H9 (cell line): ENCODE results near the gene CDYL2. TPM values are rescaled to one million over a fixed set of nuclear protein-coding genes. Genes with fewer than 3 reads are reported as not detected.

Experiments
- DNase-seq: peaks from one replicate; pipeline ENCODE4 v3.0.0-alpha.2; 2017
- H2AFZ ChIP-seq: one replicate; pipeline ENCODE4 v1.6.1; 2013; ENCODE audit warnings: mild to moderate bottlenecking, low read length, control low read depth, moderate library complexity
- H2AK5ac ChIP-seq: 2 replicates; pipeline ENCODE4 v1.6.1; 2013; ENCODE audit warnings: low read length, control low read depth, mixed read lengths; ENCODE audit not compliant: insufficient read length
- H2BK120ac ChIP-seq: one replicate; pipeline ENCODE4 v1.6.1; 2013; ENCODE audit warnings: low read depth, mild to moderate bottlenecking, low read length, control low read depth, inconsistent platforms; ENCODE audit not compliant: poor library complexity, severe bottlenecking
- H2BK12ac ChIP-seq: 2 replicates; pipeline ENCODE4 v1.6.1; 2013; ENCODE audit warnings: low read length, control low read depth, mixed read lengths, low read depth; ENCODE audit not compliant: insufficient read length
- H2BK15ac ChIP-seq: 2 replicates; pipeline ENCODE4 v1.6.1; 2013; ENCODE audit warnings: low read depth, low read length, control low read depth
- H2BK20ac ChIP-seq: one replicate; pipeline ENCODE4 v1.6.1; 2013; ENCODE audit warnings: low read depth, mild to moderate bottlenecking, low read length, control low read depth, inconsistent platforms; ENCODE audit not compliant: poor library complexity, severe bottlenecking
- H2BK5ac ChIP-seq: 2 replicates; pipeline ENCODE4 v1.6.1; 2013; ENCODE audit warnings: low read length, control low read depth, mixed read lengths; ENCODE audit not compliant: insufficient read length
- H3K14ac ChIP-seq: 2 replicates; pipeline ENCODE4 v1.6.1; 2013; ENCODE audit warnings: low read length, control low read depth; ENCODE audit not compliant: insufficient read depth
- H3K18ac ChIP-seq: 2 replicates; pipeline ENCODE4 v1.6.1; 2013; ENCODE audit warnings: low read depth, mild to moderate bottlenecking, mixed read lengths, low read length, control low read depth; ENCODE audit not compliant: insufficient read length
- H3K23ac ChIP-seq: 2 replicates; pipeline ENCODE4 v1.6.1; 2013; ENCODE audit warnings: low read length, control low read depth, mixed read lengths, low read depth; ENCODE audit not compliant: insufficient read length
- H3K23me2 ChIP-seq: 2 replicates; pipeline ENCODE4 v1.6.1; 2013; ENCODE audit warnings: low read depth, mild to moderate bottlenecking, mixed read lengths, low read length, control low read depth; ENCODE audit not compliant: insufficient read length, poor library complexity, severe bottlenecking
- H3K27ac ChIP-seq: 2 replicates; pipeline ENCODE4 v1.5.1; 2013; ENCODE audit warnings: low read length, control low read depth, mixed read lengths, low read depth; ENCODE audit not compliant: insufficient read length
- H3K27me3 ChIP-seq: 2 replicates; pipeline ENCODE4 v1.6.1; 2013; ENCODE audit warnings: low read length, control low read depth, inconsistent platforms; ENCODE audit not compliant: insufficient read depth
- H3K4ac ChIP-seq: 2 replicates; pipeline ENCODE4 v1.6.1; 2013; ENCODE audit warnings: low read depth, mild to moderate bottlenecking, control low read depth, inconsistent platforms, low read length, moderate library complexity
- H3K4me1 ChIP-seq: 2 replicates; pipeline ENCODE4 v1.6.1; 2013; ENCODE audit warnings: low read length, control low read depth, inconsistent platforms; ENCODE audit not compliant: insufficient read depth
- H3K4me2 ChIP-seq: 2 replicates; pipeline ENCODE4 v1.6.1; 2013; ENCODE audit warnings: low read length, control low read depth, mixed read lengths; ENCODE audit not compliant: insufficient read length, insufficient read depth
- H3K56ac ChIP-seq: 2 replicates; pipeline ENCODE4 v1.6.1; 2013; ENCODE audit warnings: low read depth, mild to moderate bottlenecking, mixed read lengths, low read length, control low read depth; ENCODE audit not compliant: insufficient read length
- H3K79me1 ChIP-seq: 2 replicates; pipeline ENCODE4 v1.6.1; 2013; ENCODE audit warnings: low read depth, mild to moderate bottlenecking, moderate library complexity, low read length, control low read depth, inconsistent platforms; ENCODE audit not compliant: insufficient read depth, poor library complexity, severe bottlenecking
- H3K79me2 ChIP-seq: 2 replicates; pipeline ENCODE4 v1.6.1; 2013; ENCODE audit warnings: low read length, control low read depth, inconsistent platforms; ENCODE audit not compliant: insufficient read depth
- H3K9ac ChIP-seq: 2 replicates; pipeline ENCODE4 v1.6.1; 2013; ENCODE audit warnings: low read length, control low read depth, mixed read lengths; ENCODE audit not compliant: insufficient read length; ENCODE audit errors: extremely low read depth
- H3K9me3 ChIP-seq: one replicate; pipeline ENCODE4 v1.6.1; 2013; ENCODE audit warnings: low read depth, low read length, inconsistent platforms; ENCODE audit not compliant: control insufficient read depth
- H3T11ph ChIP-seq: one replicate; pipeline ENCODE4 v1.6.1; 2013; ENCODE audit warnings: mild to moderate bottlenecking, low read length, control low read depth, inconsistent platforms
- H4K20me1 ChIP-seq: one replicate; pipeline ENCODE4 v1.6.1; 2013; ENCODE audit not compliant: control insufficient read depth, insufficient read length, insufficient read depth
- H4K5ac ChIP-seq: 2 replicates; pipeline ENCODE4 v1.6.1; 2013; ENCODE audit warnings: low read depth, mild to moderate bottlenecking, mixed read lengths, low read length, control low read depth; ENCODE audit not compliant: insufficient read length
- H4K8ac ChIP-seq: replicated peaks from 2 replicates; pipeline ENCODE4 v1.6.1; 2013; ENCODE audit warnings: low read length, control low read depth, mixed read lengths, low read depth; ENCODE audit not compliant: insufficient read length
- H4K91ac ChIP-seq: 2 replicates; pipeline ENCODE4 v1.6.1; 2013; ENCODE audit warnings: low read depth, mild to moderate bottlenecking, moderate library complexity, mixed read lengths, low read length, control low read depth; ENCODE audit not compliant: insufficient read length
- H3K27ac Mint-ChIP-seq, 3 experiments: 2 replicates in 2 of 3; 3 replicates in 1 of 3; pipeline ENCODE4 v1.8.0; 2020 to 2021; ENCODE audit warnings: mixed read lengths in 3 of 3, mild to moderate bottlenecking in 1 of 3, moderate library complexity in 1 of 3
- H3K27me3 Mint-ChIP-seq: 2 replicates; pipeline ENCODE4 v1.8.0; 2021; ENCODE audit warnings: low read depth, mild to moderate bottlenecking, moderate library complexity, mixed read lengths
- H3K36me3 Mint-ChIP-seq, 3 experiments: 2 replicates in 2 of 3; 3 replicates in 1 of 3; pipeline ENCODE4 v1.8.0; 2020 to 2021; ENCODE audit warnings: low read depth in 3 of 3, mixed read lengths in 3 of 3; ENCODE audit not compliant: insufficient read depth in 1 of 3
- H3K4me1 Mint-ChIP-seq, 2 experiments: 2 replicates each; pipeline ENCODE4 v1.8.0; 2020; ENCODE audit warnings: mixed read lengths in 2 of 2
- H3K4me3 Mint-ChIP-seq, 2 experiments: 2 replicates in 1 of 2; 3 replicates in 1 of 2; pipeline ENCODE4 v1.8.0; 2020 to 2021; ENCODE audit warnings: mild to moderate bottlenecking in 2 of 2, mixed read lengths in 2 of 2, moderate library complexity in 1 of 2
- H3K9me3 Mint-ChIP-seq, 2 experiments: 2 replicates in 1 of 2; 3 replicates in 1 of 2; pipeline ENCODE4 v1.8.0; 2020; ENCODE audit warnings: mild to moderate bottlenecking in 2 of 2, mixed read lengths in 2 of 2, moderate library complexity in 1 of 2
- CTCF ChIP-seq: fragments of 200-600 bp; sonication (generic); conservative IDR thresholded peaks from 3 replicates; pipeline ENCODE4 v1.8.0; 2021; ENCODE audit warnings: antibody characterized with exemption, mild to moderate bottlenecking
- WGBS: extraction: QIAGEN DNeasy Blood & Tissue Kit; methylation state at CpG from one replicate; pipeline ENCODE4 v1.1.7; 2013; ENCODE audit warnings: missing lambda C conversion rate, low lambda C conversion rate, mixed read lengths; ENCODE audit not compliant: insufficient read length; ENCODE audit errors: extremely low coverage; 5-methylcytosine and 5-hydroxymethylcytosine counted together
- total RNA-seq: library from RNA; stranded (reverse); gene quantifications from 2 replicates; pipeline ENCODE4 v1.2.1, GENCODE V29; 2021

The CDYL2 gene
- total RNA-seq, 1 experiment from 2014 or later, result 4.2 TPM

GRCh38 chr16:80552277-80552676 is 252.1 kb downstream of the CDYL2 start:
- Mint-ChIP-seq H3K9me3 (no peaks in the 10 kb centered on the region), H3K36me3 (no peaks in the 10 kb centered on the region), H3K4me1 (no peaks in the 10 kb centered on the region), H3K27me3 (peaks cover 11% of the 10 kb centered on the region), H3K4me3 (no peak overlapping the region), H3K27ac (no peak overlapping the region)
- Histone ChIP-seq H3K4me2 (no peak overlapping the region), H3K23ac (no peak overlapping the region), H2AFZ (no peak overlapping the region), H2AK5ac (no peak overlapping the region), H3K27me3 (no peaks in the 10 kb centered on the region), H3K4me1 (no peaks in the 10 kb centered on the region; the same call in 1 of the 2 replicates), H4K91ac (no peak overlapping the region), H3K27ac (no peak overlapping the region), H2BK15ac (no peak overlapping the region), H3K14ac (no peak overlapping the region), H2BK120ac (no peak overlapping the region), H2BK20ac (no peak overlapping the region), H2BK5ac (no peak overlapping the region), H3K23me2 (no peaks in the 10 kb centered on the region), H3K79me1 (no peaks in the 10 kb centered on the region), H4K5ac (no peak overlapping the region), H4K8ac (no peak overlapping the region), H3K56ac (no peak overlapping the region), H3K9ac (no peak overlapping the region), H3K9me3 (no peaks in the 10 kb centered on the region), H2BK12ac (no peak overlapping the region), H3T11ph (no peak overlapping the region), H3K4ac (no peak overlapping the region), H3K79me2 (no peaks in the 10 kb centered on the region), H3K18ac (no peak overlapping the region), H4K20me1 (no peaks in the 10 kb centered on the region)
- no CpG with 5 or more reads among the region's 5 CpGs for WGBS
- no peak for DNase-seq
- TF ChIP-seq CTCF, result no peak

Other genes starting within 250 kb of the CDYL2 start
- gene CMC2, start 202.3 kb upstream of the CDYL2 start, total RNA-seq, result 64.2 and 65.7 TPM in 2 replicates
- gene CENPN, start 202.6 kb upstream of the CDYL2 start, total RNA-seq, result 78.6 and 83.2 TPM in 2 replicates
- 56.5 and 66.6 TPM in 2 replicates for gene ATMIN, start 231.2 kb upstream of the CDYL2 start, total RNA-seq